ENCODE measurements around the gene IFI44. TPM values are rescaled to one million over a fixed set of nuclear protein-coding genes. Genes with fewer than 3 reads are reported as not detected.

IFI44 gene
- total RNA-seq, 1 donor from 2014 or later = not detected

DNA sequence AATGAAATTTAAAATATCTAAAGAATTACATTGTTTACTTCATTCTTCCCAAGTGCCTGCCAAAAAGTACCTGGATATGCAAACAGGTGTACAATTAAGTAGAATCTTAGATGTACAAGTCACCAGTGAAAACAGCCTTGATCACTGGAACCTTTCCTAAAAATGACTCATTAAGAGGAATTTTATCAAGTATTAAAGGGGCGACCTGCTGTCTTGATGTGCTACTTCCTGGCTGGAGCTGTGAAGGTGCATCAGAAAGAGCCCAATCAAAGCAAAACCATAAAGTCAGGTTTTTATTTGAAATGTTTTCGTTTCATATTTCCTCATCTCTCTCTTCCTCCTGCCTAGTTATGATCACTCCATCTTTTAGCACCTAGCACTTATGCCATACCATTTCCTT lies 33.4 kb downstream of the IFI44 start:
- Histone ChIP-seq H4K20me1 (ENCODE audit: low read depth) (no peaks in the 10 kb centered on the region), H3K27ac (no peak overlapping the region), H3K27me3 (no peaks in the 10 kb centered on the region), H3K9ac (no peak overlapping the region), H3K36me3 (no peaks in the 10 kb centered on the region), H3K4me3 (no peak overlapping the region), H3K9me3 (ENCODE audit: low read depth) (no peaks in the 10 kb centered on the region), H2AFZ (replicated peaks) (no peak overlapping the region), H3K4me2 (no peak overlapping the region), H3K4me1 (no peaks in the 10 kb centered on the region), H3K79me2 (ENCODE audit: low read depth) (no peaks in the 10 kb centered on the region), H3F3A (ENCODE audit: low read depth) (no peaks in the 10 kb centered on the region)
- Mint-ChIP-seq H3K4me3 (no peak overlapping the region), H3K4me1 (no peaks in the 10 kb centered on the region), H3K9me3 (no peaks in the 10 kb centered on the region), H3K36me3 (no peaks in the 10 kb centered on the region), H3K27me3 (ENCODE audit: insufficient read depth, low read depth) (no peaks in the 10 kb centered on the region), H3K27ac (no peak overlapping the region)
- TF ChIP-seq EZH2 (IDR thresholded peaks at IDR 0.05) (no peak), EZH2phosphoT487 (IDR thresholded peaks at IDR 0.05) (no peak)
- TF ChIP-seq, protein P1, sequence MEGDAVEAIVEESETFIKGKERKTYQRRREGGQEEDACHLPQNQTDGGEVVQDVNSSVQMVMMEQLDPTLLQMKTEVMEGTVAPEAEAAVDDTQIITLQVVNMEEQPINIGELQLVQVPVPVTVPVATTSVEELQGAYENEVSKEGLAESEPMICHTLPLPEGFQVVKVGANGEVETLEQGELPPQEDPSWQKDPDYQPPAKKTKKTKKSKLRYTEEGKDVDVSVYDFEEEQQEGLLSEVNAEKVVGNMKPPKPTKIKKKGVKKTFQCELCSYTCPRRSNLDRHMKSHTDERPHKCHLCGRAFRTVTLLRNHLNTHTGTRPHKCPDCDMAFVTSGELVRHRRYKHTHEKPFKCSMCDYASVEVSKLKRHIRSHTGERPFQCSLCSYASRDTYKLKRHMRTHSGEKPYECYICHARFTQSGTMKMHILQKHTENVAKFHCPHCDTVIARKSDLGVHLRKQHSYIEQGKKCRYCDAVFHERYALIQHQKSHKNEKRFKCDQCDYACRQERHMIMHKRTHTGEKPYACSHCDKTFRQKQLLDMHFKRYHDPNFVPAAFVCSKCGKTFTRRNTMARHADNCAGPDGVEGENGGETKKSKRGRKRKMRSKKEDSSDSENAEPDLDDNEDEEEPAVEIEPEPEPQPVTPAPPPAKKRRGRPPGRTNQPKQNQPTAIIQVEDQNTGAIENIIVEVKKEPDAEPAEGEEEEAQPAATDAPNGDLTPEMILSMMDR (IDR thresholded peaks at IDR 0.05) = no peak
- DNase-seq (ENCODE audit: low spot score) = no peak

DNA sequence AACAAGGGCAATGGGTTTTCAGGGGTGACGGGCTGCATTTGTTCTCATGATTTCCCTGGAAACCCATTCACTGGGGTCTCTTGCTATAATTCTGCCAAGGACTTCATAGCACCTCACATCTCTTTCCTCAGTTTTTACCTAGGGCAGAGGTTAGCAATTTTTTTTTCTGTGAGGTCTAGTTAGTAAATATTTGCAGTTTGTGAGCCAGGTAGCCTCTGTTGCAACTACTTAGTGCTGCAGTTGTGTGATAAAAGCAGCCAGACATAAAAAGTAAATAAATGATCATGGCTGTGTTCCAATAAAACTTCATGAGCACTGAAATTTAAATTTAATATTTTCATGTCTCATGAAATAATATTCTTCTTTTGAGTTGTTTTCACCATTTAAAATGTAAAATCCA lies 37.7 kb downstream of the IFI44 start:
- Mint-ChIP-seq H3K4me3 (no peak overlapping the region), H3K27me3 (ENCODE audit: insufficient read depth, low read depth) (no peaks in the 10 kb centered on the region), H3K9me3 (no peaks in the 10 kb centered on the region), H3K4me1 (no peaks in the 10 kb centered on the region), H3K27ac (no peak overlapping the region), H3K36me3 (no peaks in the 10 kb centered on the region)
- Histone ChIP-seq H3K27ac (no peak overlapping the region), H3K9ac (no peak overlapping the region), H4K20me1 (ENCODE audit: low read depth) (no peaks in the 10 kb centered on the region), H3K9me3 (ENCODE audit: low read depth) (no peaks in the 10 kb centered on the region), H3K4me1 (no peaks in the 10 kb centered on the region), H3K4me3 (no peak overlapping the region), H3F3A (ENCODE audit: low read depth) (no peaks in the 10 kb centered on the region), H3K4me2 (no peak overlapping the region), H2AFZ (replicated peaks) (no peak overlapping the region), H3K36me3 (no peaks in the 10 kb centered on the region), H3K27me3 (no peaks in the 10 kb centered on the region), H3K79me2 (ENCODE audit: low read depth) (no peaks in the 10 kb centered on the region)
- no peak for DNase-seq (ENCODE audit: low spot score)
- TF ChIP-seq, protein P1 (IDR thresholded peaks at IDR 0.05) = no peak
- TF ChIP-seq EZH2 (IDR thresholded peaks at IDR 0.05) = no peak
- no peak for TF ChIP-seq EZH2phosphoT487 (IDR thresholded peaks at IDR 0.05)

DNA sequence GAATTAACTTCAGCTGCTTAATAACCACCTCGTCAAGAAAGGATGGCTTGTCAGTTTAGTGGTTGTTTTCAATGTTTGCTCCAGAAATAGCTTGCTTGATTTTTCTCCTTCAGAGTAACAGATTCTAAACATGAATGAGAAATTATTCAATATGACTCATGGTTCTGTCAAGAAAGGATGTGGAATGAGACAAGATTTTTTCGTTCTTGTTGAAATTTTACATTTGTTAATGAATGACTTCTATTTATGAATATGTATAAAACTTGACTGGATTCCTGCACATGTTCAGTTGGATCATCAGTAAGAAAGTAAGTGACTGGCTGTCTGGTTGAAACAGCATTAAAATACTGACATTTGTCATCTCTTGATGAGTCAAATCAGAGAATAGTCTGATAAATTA lies 38.3 kb downstream of the IFI44 start:
- Histone ChIP-seq H3K27ac (no peak overlapping the region), H2AFZ (replicated peaks) (no peak overlapping the region), H3K27me3 (no peaks in the 10 kb centered on the region), H3K79me2 (ENCODE audit: low read depth) (no peaks in the 10 kb centered on the region), H3K4me2 (no peak overlapping the region), H3K9ac (no peak overlapping the region), H3K9me3 (ENCODE audit: low read depth) (no peaks in the 10 kb centered on the region), H3K4me3 (no peak overlapping the region), H3K36me3 (no peaks in the 10 kb centered on the region), H4K20me1 (ENCODE audit: low read depth) (no peaks in the 10 kb centered on the region), H3K4me1 (no peaks in the 10 kb centered on the region), H3F3A (ENCODE audit: low read depth) (no peaks in the 10 kb centered on the region)
- Mint-ChIP-seq H3K27me3 (ENCODE audit: insufficient read depth, low read depth) (no peaks in the 10 kb centered on the region), H3K36me3 (no peaks in the 10 kb centered on the region), H3K4me1 (no peaks in the 10 kb centered on the region), H3K9me3 (no peaks in the 10 kb centered on the region), H3K27ac (no peak overlapping the region), H3K4me3 (no peak overlapping the region)
- no peak for DNase-seq (ENCODE audit: low spot score)
- TF ChIP-seq EZH2 (IDR thresholded peaks at IDR 0.05) = no peak
- TF ChIP-seq EZH2phosphoT487 (IDR thresholded peaks at IDR 0.05) = no peak
- TF ChIP-seq, protein P1 (IDR thresholded peaks at IDR 0.05) = no peak

Measured in neural progenitor cell (in vitro differentiated cells).